Measurements from ENCODE around the gene PKN3.

Gene PKN3

DNA sequence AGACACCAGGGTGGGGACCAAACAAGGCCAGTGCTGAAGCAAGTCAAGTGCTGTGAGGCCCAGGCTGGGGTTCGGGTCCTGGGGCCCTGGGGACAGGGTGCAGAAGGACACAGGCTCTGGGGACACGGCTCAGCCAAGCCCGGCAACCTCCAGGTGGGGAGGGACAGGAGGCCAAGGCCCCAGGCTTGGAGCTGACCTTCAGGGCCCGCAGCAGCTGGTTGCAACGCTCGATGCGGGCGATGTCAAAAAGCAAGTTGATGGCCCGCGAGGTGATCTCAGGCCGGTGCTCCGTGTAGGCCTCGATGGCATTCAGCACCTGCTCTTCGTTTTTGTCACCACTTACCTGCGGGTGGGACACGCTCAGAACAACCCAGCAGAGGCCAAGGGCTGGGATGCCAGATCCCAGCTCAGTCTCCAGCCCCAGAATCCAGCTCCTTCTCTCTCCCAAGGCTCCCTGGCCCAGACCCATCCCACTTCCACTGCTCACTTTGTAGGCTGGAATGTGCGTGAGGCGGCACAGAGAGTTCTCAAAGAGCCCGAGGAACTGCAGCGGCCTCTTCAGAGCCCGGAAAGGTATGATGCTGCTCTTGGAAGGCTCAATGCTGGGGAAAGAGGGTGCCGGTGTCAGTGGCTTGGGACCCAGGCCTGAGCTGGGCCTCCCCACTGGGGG is 48.8 kb downstream of the PKN3 start:
- no peak for DNase-seq

DNA sequence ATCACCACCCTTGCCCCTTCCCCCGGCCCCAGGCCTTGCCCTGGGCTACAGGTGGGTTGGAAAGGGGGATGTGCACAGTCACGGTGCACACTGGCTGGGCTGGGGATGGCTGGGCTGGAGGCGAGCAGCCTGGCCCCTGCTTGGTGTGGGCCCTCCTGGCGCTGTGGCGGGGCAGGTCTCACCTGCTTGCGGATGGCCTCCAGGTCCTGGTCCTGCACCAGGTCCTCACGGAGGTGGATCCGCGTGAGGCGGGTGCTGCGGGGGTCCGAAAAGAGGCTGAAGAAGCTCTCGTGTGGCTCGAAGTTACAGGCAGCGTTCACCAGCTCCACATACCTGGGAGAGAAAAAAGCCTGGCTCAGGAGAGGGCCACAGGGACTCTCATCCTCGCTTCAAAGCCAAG is 51.3 kb downstream of the PKN3 start:
- no peak for DNase-seq

DNA sequence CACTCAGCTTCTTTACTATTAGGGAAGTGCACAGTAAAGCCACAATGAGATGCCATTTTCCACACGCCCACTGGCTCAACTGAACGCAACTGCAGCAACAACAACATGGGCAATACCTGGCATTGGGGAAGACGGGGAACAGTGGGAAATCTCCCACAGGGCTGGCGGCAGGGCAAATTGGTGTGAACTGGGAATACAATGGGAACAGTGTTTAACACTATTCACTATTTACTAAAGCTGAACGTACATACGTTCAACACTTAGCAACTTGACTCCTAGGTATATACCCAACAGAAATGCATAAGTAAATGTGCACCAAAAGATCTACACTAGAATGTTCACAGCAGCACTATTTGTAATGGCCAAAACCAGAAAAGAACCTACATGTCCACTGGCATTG is 55.3 kb downstream of the PKN3 start:
- no peak for DNase-seq

DNA sequence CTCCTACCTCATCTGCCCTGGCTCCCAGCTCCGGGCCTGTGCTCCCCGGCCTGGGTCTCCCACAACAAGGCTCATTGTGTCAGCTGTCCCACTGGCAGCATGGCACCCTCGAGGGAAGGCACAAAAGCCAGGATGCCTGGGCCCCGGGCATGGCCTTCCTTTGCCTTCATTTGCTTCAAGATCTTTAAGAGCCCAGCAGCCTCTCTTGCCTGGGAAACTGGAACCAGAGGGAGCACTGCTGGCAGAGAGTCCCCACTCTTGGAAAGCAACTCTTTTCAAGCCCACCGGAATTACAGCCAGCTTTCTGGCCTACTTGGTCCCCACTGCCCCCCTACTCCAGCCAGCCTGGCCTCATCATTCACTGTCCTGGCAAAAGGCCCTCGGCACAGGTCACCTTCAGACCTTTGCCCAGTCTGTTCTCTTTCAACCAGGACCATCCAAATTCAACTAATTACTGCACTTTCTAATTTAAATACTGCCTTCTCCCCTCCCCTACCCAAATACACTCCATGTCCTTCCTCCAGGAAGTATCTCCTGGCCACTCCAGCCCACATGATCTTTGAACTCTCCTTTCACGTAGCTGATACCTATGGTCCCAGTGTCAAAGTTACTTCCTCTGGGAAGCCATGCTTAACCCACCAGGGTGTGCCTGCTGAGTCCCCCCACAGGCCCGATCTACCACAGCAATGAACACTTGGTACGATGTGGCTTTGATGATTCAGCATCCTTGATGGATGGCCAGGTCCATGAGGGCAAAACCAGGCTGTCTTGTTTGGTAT is 60.6 kb downstream of the PKN3 start:
- no peak for DNase-seq

DNA sequence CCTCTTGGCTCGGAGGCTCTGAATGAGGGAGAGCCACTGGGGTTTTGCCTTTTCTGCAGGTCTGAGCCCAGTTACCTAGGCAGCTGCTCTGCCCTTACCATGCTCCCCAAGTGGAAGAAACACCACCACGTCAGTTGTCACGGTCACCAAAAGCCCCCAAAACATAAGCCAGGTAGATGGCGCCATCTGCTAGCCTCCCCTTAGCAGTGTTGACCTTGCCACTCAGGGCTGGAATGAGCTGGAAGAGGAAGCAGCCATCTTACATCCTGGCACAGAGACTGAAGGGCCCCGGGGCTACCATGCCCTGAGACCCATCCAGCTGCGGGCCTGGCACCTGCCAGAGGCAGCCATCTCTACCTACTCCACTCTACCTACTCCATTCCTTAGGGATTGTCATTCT is 62.1 kb downstream of the PKN3 start:
- DNase-seq = no peak

DNA sequence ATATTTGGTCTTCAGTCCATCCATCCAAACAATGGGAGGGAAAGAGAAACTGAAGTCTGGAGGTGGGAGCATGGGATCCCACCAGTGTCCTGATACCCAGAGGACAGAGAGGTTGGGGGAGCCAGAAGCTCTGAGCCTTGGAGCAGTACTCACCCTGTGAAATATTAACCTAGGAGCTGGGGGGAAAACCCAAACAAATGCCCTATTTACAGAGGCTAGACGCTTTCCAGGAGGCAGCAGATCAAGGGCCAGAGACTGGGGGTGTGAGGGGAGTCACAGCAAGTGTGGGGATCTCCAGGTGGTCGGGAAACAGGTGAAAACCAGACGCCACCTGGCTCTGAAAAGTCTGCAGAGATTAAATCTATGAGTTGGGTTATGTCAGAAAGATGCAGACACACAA is 63.2 kb downstream of the PKN3 start:
- no peak for DNase-seq

DNA sequence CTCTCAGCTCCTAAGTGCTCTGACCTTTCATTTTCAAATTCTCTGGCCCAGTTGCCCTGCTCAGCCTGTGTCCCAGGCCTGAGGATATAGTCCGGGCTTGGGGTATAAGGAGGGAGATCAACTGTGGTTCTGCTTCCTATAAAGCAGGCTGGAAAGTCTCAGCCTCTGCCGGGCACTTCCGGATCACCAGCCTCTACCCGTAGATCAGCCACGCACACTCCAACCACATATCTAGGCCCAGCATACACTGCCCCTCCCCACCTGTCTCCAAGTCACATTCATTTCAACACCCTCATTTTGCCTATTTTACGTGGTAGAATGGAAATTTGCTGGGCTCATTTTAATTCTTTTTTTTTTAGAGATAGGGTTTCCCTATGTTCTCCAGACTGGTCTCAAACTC is 66.3 kb downstream of the PKN3 start:
- no peak for DNase-seq

Data from activated CD4-positive, alpha-beta T cell treated with anti-CD3 and anti-CD28 coated beads, Interleukin-2, amount 50 U/mL, for 48 hours (primary cell).